B cell (primary cell): Measurements from ENCODE around the gene CAMTA1. TPM values are rescaled to one million over a fixed set of nuclear protein-coding genes. Genes with fewer than 3 reads are reported as not detected.

Experiments used
- ATAC-seq: fragments of 200-7000 bp; cut with Tn5 transposase; one replicate; pipeline ENCODE4 v1.10.0; 2021; ENCODE audit warnings: low read depth, mild to moderate bottlenecking, moderate number of reproducible peaks, moderate library complexity
- CTCF ChIA-PET: fragments of 350-600 bp; sonication (Branson Sonifier 250); formaldehyde crosslinking; loops from one replicate; lab custom pipeline; 2021; ENCODE audit warnings: antibody characterized with exemption, inconsistent platforms; lab: Charles Lee
- POLR2A ChIA-PET: fragments of 350-600 bp; sonication (Branson Sonifier 250); formaldehyde crosslinking; loops from one replicate; lab custom pipeline; 2021; ENCODE audit warnings: antibody characterized with exemption; lab: Charles Lee
- DNase-seq: peaks from one replicate; pipeline ENCODE4 v3.0.0; 2013
- H2AFZ ChIP-seq: 2 replicates; pipeline ENCODE4 v1.6.1; 2012; ENCODE audit warnings: mild to moderate bottlenecking, low read depth, low read length; ENCODE audit not compliant: insufficient read depth, poor library complexity, severe bottlenecking
- H3K27ac ChIP-seq, 2 donors: 1 replicate in 1 of 2; 2 replicates in 1 of 2; pipeline ENCODE4 v1.5.1; 2012 to 2013; ENCODE audit warnings: low read length in 2 of 2, mild to moderate bottlenecking in 2 of 2, moderate library complexity in 1 of 2
- H3K27me3 ChIP-seq, 4 experiments: fragments of 200-600 bp in 1 of 4; sonication (generic) in 1 of 4; replicated peaks in 1 of 4; 1 replicate in 2 of 4; 2 replicates in 2 of 4; pipeline versions ENCODE4 v1.6.1 to v1.7.0; 2013 to 2016; ENCODE audit warnings: low read length in 3 of 4, mild to moderate bottlenecking in 2 of 4, mixed read lengths in 1 of 4, moderate library complexity in 1 of 4; ENCODE audit not compliant: insufficient read depth in 4 of 4, control insufficient read depth in 3 of 4; ENCODE audit errors: control extremely low read depth in 1 of 4
- H3K36me3 ChIP-seq, 2 experiments: replicated peaks in 1 of 2; 1 replicate in 1 of 2; 2 replicates in 1 of 2; pipeline versions ENCODE4 v1.6.1 to v1.7.1; 2013; ENCODE audit warnings: low read length in 1 of 2; ENCODE audit not compliant: insufficient read depth in 2 of 2, control insufficient read depth in 1 of 2; ENCODE audit errors: control extremely low read depth in 1 of 2, extremely low read depth in 1 of 2
- H3K4me1 ChIP-seq, 2 donors: fragments of 200-600 bp in 1 of 2; sonication (generic) in 1 of 2; 1 replicate in 1 of 2; 2 replicates in 1 of 2; pipeline versions ENCODE4 v1.5.1 to v1.6.1; 2013 to 2017; ENCODE audit warnings: low read length in 2 of 2; ENCODE audit not compliant: control insufficient read depth in 2 of 2, insufficient read depth in 2 of 2
- H3K4me2 ChIP-seq: replicated peaks from 2 replicates; pipeline ENCODE3; 2012; ENCODE audit warnings: mild to moderate bottlenecking, low read depth, low read length; ENCODE audit not compliant: poor library complexity, severe bottlenecking
- H3K4me3 ChIP-seq, 5 experiments: fragments of 200-600 bp in 1 of 5; sonication (generic) in 1 of 5; 1 replicate in 3 of 5; 2 replicates in 2 of 5; pipeline versions ENCODE4 v1.5.1 to v1.7.0; 2011 to 2016; ENCODE audit warnings: low read length in 4 of 5, mild to moderate bottlenecking in 4 of 5, low read depth in 2 of 5, control low read depth in 1 of 5, moderate library complexity in 1 of 5; ENCODE audit not compliant: insufficient read depth in 1 of 5; ENCODE audit errors: control extremely low read depth in 1 of 5, extremely low read depth in 1 of 5
- H3K79me2 ChIP-seq: fragments of 200-600 bp; sonication (generic); one replicate; pipeline ENCODE4 v1.6.0; 2016; ENCODE audit warnings: low read length; ENCODE audit not compliant: control insufficient read depth, insufficient read depth
- H3K9ac ChIP-seq: fragments of 200-600 bp; sonication (generic); 2 replicates; pipeline ENCODE4 v1.6.1; 2017; ENCODE audit warnings: mild to moderate bottlenecking, low read length, moderate library complexity
- H3K9me3 ChIP-seq, 3 donors: one replicate each; pipeline versions ENCODE4 v1.6.1 to v1.7.1; 2013; ENCODE audit warnings: low read length in 2 of 3; ENCODE audit not compliant: control insufficient read depth in 2 of 3, insufficient read depth in 1 of 3; ENCODE audit errors: control extremely low read depth in 1 of 3
- H4K20me1 ChIP-seq: 2 replicates; pipeline ENCODE4 v1.6.0; 2012; ENCODE audit warnings: mild to moderate bottlenecking, low read length; ENCODE audit not compliant: insufficient read depth, control insufficient read depth, poor library complexity, severe bottlenecking
- H3K27ac Mint-ChIP-seq: one replicate; pipeline ENCODE4 v1.8.0; 2021; ENCODE audit warnings: mixed read lengths
- H3K27me3 Mint-ChIP-seq: one replicate; pipeline ENCODE4 v1.8.0; 2021; ENCODE audit warnings: mixed read lengths
- H3K4me1 Mint-ChIP-seq: one replicate; pipeline ENCODE4 v1.8.0; 2021; ENCODE audit warnings: mixed read lengths
- H3K4me3 Mint-ChIP-seq: one replicate; pipeline ENCODE4 v1.8.0; 2021; ENCODE audit warnings: mixed read lengths
- H3K9me3 Mint-ChIP-seq: one replicate; pipeline ENCODE4 v1.8.0; 2022; ENCODE audit warnings: mixed read lengths; ENCODE audit not compliant: insufficient read depth
- CTCF ChIP-seq: fragments of 200-600 bp; IDR thresholded peaks from one replicate; pipeline ENCODE4 v1.8.0; 2022; ENCODE audit warnings: antibody characterized with exemption, mild to moderate bottlenecking
- EZH2 ChIP-seq: IDR thresholded peaks from 2 replicates; pipeline ENCODE4 v1.6.1; 2012; ENCODE audit warnings: borderline replicate concordance, low read depth, mild to moderate bottlenecking, moderate library complexity, low read length; ENCODE audit not compliant: insufficient read depth, poor library complexity, severe bottlenecking
- WGBS: methylation state at CpG from one replicate; pipeline ENCODE4 v1.1.5; 2013; ENCODE audit warnings: missing lambda C conversion rate; ENCODE audit not compliant: insufficient coverage; 5-methylcytosine and 5-hydroxymethylcytosine counted together
- intact Hi-C: fragments of 100-400 bp; cut with micrococcal nuclease; formaldehyde crosslinking; loops from one replicate; pipeline ENCODE4 v1.10.0; 2022
- polyA plus RNA-seq: library from polyadenylated mRNA; depleted of rRNA; stranded (reverse); fragments of >200 nt; gene quantifications from 2 replicates; pipeline ENCODE4 v1.2.3, GENCODE V29; 2012
- total RNA-seq, 2 donors: library from RNA; stranded (reverse); fragments of 120-200 nt in 1 of 2; gene quantifications; 1 replicate in 1 of 2; 2 replicates in 1 of 2; pipeline versions ENCODE4 v1.2.3 to v1.2.4, GENCODE V29; 2013 to 2022

CAMTA1 gene
- total and polyA plus RNA-seq, 2 donors (not counting 1 experiment from before 2014, with no cell fraction given), result 42.2 to 45.7 TPM

- 86% methylated on average over 7 of the region's 7 CpGs for WGBS
- no peak for DNase-seq
- TF ChIP-seq EZH2, result no peak
- no peak for TF ChIP-seq CTCF
- Histone ChIP-seq H3K9ac (no peak overlapping the region), H2AFZ (no peak overlapping the region), H3K9me3 (peaks cover 0 to 5% (median 0%) of the 10 kb centered on the region in 3 donors), H3K36me3 (no peaks in the 10 kb centered on the region), H3K4me2 (no peak overlapping the region), H3K79me2 (no peaks in the 10 kb centered on the region), H3K4me1 (no peaks in the 10 kb centered on the region), H3K4me3 (no peak overlapping the region), H3K27ac (no peak overlapping the region), H4K20me1 (no peaks in the 10 kb centered on the region), H3K27me3 (no peaks in the 10 kb centered on the region)
- no peaks in the 10 kb centered on the region for H3K27me3 Mint-ChIP-seq
- no peaks in the 10 kb centered on the region for H3K9me3 Mint-ChIP-seq
- ChIA-PET CTCF (no interaction called here), POLR2A (no interaction called here)
- H3K4me3 Mint-ChIP-seq, result no peak overlapping the region
- H3K4me1 Mint-ChIP-seq, result no peaks in the 10 kb centered on the region
- no peak overlapping the region for H3K27ac Mint-ChIP-seq
- ATAC-seq, result no peak
- intact Hi-C loops, result no loop called here
Observed at GRCh38 chr1:7121622-7121988, 336.4 kb downstream of the CAMTA1 start.

- Histone ChIP-seq H3K27me3 (peaks cover 0 to 7% (median 0%) of the 10 kb centered on the region in 4 experiments), H3K79me2 (no peaks in the 10 kb centered on the region), H3K4me1 (no peaks in the 10 kb centered on the region), H3K36me3 (no peaks in the 10 kb centered on the region), H3K9me3 (no peaks in the 10 kb centered on the region), H2AFZ (no peak overlapping the region), H4K20me1 (no peaks in the 10 kb centered on the region), H3K9ac (no peak overlapping the region), H3K27ac (no peak overlapping the region), H3K4me2 (no peak overlapping the region), H3K4me3 (no peak overlapping the region)
- Mint-ChIP-seq H3K4me1 (no peaks in the 10 kb centered on the region), H3K27me3 (peaks cover 4% of the 10 kb centered on the region), H3K9me3 (no peaks in the 10 kb centered on the region), H3K4me3 (no peak overlapping the region), H3K27ac (no peak overlapping the region)
- ChIA-PET CTCF (no interaction called here), POLR2A (no interaction called here)
- 2% methylated on average over 7 of the region's 12 CpGs for WGBS
- DNase-seq (no peak), ATAC-seq (no peak)
- TF ChIP-seq EZH2 (no peak), CTCF (no peak)
- intact Hi-C loops, result no loop called here
Observed at GRCh38 chr1:7127322-7128075, 342.2 kb downstream of the CAMTA1 start.
